NCI-H748 treated with DMSO at 0.1 percent for 48 hours (cell line): ENCODE measurements around the gene LLGL1.

ENCODE experiments used
- DNase-seq: peaks from one replicate; lab custom pipeline; 2025; lab: John Stamatoyannopoulos, UW

The LLGL1 gene

GRCh38 chr17:18253187-18253884, 27.9 kb downstream of the LLGL1 start:
- DNase-seq, result no peak

- no peak for DNase-seq
Observed at GRCh38 chr17:18253947-18254821, 28.7 kb downstream of the LLGL1 start.

- DNase-seq, result no peak
Observed at GRCh38 chr17:18254888-18255649, 29.6 kb downstream of the LLGL1 start.

GRCh38 chr17:18256351-18256750, 30.9 kb downstream of the LLGL1 start:
- no peak for DNase-seq

- no peak for DNase-seq
Observed at GRCh38 chr17:18256776-18257175, 31.3 kb downstream of the LLGL1 start.

- DNase-seq, result no peak
Observed at GRCh38 chr17:18257268-18257981, 32.0 kb downstream of the LLGL1 start.

GRCh38 chr17:18257982-18258355, 32.5 kb downstream of the LLGL1 start:
- peak; percentile 21 for DNase-seq

DNA sequence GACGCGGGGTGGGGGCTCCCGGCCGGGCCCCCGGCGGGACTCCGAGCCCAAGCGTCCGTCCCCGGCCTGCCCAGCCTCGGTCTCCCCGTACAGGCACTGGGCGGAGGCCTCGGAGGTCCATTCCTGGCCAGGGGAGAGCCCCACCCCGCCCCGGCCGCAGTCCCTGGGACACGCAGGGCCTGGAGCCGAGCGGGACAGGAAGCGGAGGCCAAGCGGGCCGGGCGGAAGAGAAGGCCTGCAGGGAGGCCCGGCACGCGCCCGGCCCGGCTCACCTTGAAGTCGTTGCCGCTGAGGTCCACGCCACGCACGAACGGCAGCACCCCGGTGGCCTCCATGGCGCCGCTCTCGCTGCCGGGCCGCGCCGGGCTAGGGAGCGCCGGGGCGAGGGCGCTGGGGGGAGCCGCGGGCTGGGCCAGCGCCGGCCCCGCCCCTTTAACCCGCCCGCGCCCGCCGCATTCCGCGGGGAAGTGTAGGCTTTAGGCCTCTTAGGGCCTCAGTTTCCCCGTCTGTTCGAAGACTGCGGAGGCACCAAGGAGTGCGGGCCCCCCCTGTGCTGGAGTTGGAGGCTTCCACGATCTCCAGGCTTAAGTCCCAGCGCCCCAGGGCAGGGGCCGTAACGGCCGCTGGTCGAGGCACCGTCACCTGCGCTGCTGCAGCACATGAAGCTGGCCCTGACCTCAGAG, 33.1 kb downstream of the LLGL1 start, which contains the start of gene FLII:
Gene FLII, minus strand, starts transcription at position 383 of the 683 bp plus-strand sequence. Its CDS starts 48 bp downstream, at position 335.
- DNase-seq, result peak; percentile 31

DNA sequence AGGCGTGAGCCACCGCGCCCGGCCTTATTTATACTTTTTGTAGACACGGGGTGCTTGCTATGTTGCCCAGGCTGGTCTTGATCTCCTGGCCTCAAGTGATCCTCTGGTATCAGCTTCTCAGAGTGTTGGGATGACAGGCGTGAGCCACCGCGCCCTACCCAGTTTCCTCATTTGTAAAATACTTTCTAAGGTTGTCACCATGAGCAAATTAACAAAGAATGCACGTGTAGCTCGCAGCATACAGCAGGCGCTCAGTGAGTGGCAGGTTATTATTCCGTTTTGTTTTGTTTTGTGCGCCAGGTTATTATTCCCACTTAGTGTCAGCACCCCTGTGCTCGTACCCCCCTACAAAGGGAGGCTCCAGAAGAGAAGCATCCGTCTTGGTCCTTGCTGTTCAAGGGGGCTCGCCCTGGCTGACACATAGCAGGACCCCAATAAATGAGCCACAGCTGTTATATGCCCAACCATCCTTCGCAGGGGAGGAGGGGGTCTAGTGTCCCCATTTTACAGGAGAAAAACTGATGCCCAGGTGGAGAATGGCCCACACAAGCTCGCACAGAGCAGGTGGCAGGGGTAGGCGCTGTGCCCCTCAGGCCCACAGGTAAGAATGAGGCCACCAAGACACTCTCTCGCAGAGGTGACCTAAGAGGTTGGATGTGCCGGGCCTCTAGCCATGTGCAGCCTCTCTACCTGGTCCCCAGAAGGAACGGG, 34.3 kb downstream of the LLGL1 start:
- DNase-seq, result no peak

GRCh38 chr17:18260332-18261145, 35.1 kb downstream of the LLGL1 start, which contains the start of gene MIEF2:
Gene MIEF2 (plus strand): TSS chr17:18260662. CDS start chr17:18262721, 2,059 bp downstream.
- DNase-seq, result peak; percentile 96

DNA sequence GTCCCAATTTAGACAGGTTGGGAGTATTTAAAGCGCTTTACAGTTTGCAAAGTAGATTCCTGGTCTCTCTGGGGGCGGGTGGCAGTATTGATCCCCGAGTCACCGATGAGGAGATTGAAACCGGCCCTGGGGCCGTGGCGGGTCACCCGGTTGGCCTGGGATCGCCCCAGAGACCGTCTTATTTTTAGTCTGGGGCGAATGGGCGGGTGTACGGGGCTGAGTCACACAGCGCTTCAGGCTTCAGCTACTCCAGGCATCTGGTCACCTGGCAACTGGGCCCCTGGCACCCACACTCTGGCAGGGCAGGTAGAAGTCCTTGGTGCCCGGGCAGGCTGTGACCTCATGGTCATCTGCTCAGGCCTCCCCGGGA, 35.7 kb downstream of the LLGL1 start:
- no peak for DNase-seq

DNA sequence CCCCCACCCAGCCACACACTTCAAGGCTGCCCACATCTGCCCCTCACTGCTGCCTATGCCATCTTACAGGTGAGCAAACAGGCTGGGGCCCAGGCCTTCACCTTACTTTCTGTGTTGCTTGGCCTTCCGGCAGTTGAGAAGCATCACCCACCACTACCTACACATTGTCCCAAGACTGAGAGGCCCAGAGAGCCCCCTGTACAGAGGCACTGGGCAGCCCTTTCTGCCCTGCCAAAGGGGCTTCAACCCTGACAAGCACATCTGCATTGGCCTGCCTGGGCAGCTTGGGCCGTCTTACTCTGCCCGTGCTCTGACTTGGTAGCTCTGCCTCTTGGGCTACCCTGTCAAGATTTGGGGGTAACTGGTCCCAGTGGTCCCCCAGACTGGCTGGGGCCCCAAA, 36.2 kb downstream of the LLGL1 start:
- no peak for DNase-seq

DNA sequence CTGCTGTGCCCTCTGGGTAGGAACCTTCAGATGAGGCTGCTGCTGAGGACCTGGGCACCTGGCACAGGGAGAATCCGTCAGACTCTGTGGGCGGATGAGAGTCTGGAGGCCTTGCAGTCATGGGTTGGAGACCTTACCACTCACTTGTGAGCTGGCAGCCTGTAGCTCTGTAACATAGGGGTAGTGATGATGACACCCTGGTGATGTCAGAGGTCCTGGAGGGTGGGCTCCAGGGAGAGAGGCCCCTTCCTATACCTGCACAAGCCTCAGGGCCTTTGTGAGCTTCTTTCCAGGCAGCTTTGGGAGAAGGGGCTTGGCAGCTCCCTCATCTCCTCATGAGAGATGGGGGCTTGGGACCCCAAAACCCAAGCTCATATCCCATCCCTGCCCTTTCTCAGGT, 36.7 kb downstream of the LLGL1 start:
- DNase-seq, result no peak

GRCh38 chr17:18262641-18263040, 37.2 kb downstream of the LLGL1 start:
- no peak for DNase-seq

GRCh38 chr17:18263885-18264682, 38.6 kb downstream of the LLGL1 start:
- DNase-seq, result no peak

DNA sequence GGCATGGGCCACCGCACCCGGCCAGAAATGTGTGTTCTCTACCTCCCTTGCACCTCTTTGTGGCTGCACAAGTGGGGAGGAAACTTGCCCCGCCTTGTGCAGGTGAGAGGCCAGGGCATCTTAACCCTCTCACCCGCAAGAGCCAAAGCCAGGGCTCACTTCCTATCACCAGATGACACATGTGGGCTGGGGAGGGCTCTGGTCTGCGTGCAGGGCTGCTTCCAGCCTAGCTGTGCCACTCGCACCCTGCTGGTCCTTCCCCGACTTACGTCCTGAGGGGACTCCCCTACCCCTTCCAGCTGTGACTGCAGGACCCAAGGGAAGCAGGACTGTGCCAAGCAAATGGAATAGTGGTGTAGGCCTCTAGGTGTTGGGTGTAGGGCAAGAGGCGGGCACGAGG, 41.9 kb downstream of the LLGL1 start:
- no peak for DNase-seq

GRCh38 chr17:18267927-18268711, 42.7 kb downstream of the LLGL1 start:
- DNase-seq, result no peak
